IMR-90 (cell line): ENCODE measurements around the gene MARCOL. TPM values are rescaled to one million over a fixed set of nuclear protein-coding genes. Genes with fewer than 3 reads are reported as not detected.

Source experiments
- ATAC-seq: fragments of 200-7000 bp; cut with Tn5 transposase; 2 replicates; pipeline ENCODE4 v1.9.1; 2020; ENCODE audit warnings: low read depth, mild to moderate bottlenecking, moderate library complexity
- BruUV-seq: library from RNA; stranded (reverse); fragments of 400-500 nt; replicated peaks from 2 replicates; lab custom pipeline; 2021; lab: Mats Ljungman, UMichigan
- CTCF ChIA-PET: fragments of 300-600 bp; formaldehyde crosslinking; extraction: SDS; loops from one replicate; lab custom pipeline; 2021; ENCODE audit warnings: antibody characterized with exemption; lab: Yijun Ruan, JAX
- POLR2A ChIA-PET: fragments of 300-600 bp; sonication (Branson Sonifier 250); formaldehyde crosslinking; loops from one replicate; lab custom pipeline; 2022; ENCODE audit warnings: antibody characterized with exemption; ENCODE audit not compliant: unreplicated experiment; lab: Charles Lee
- DNase-seq: peaks from one replicate; pipeline ENCODE4 v3.0.0; 2013
- H2AFZ ChIP-seq: replicated peaks from 2 replicates; pipeline ENCODE3; 2013; ENCODE audit warnings: low read length, mild to moderate bottlenecking; ENCODE audit not compliant: poor library complexity
- H2AK5ac ChIP-seq: 2 replicates; pipeline ENCODE4 v1.6.1; 2013; ENCODE audit warnings: low read depth, low read length, inconsistent platforms
- H2AK9ac ChIP-seq: replicated peaks from 2 replicates; pipeline ENCODE3; 2013; ENCODE audit warnings: mild to moderate bottlenecking, low read depth, low read length, moderate library complexity; ENCODE audit not compliant: poor library complexity
- H2BK120ac ChIP-seq: 2 replicates; pipeline ENCODE4 v1.6.1; 2013; ENCODE audit warnings: low read depth, low read length, inconsistent platforms
- H2BK15ac ChIP-seq: 3 replicates; pipeline ENCODE4 v1.6.1; 2013; ENCODE audit warnings: low read depth, low read length, inconsistent platforms
- H2BK20ac ChIP-seq: 2 replicates; pipeline ENCODE4 v1.6.1; 2013; ENCODE audit warnings: low read depth, mild to moderate bottlenecking, inconsistent platforms, low read length, moderate library complexity
- H2BK5ac ChIP-seq: 2 replicates; pipeline ENCODE4 v1.6.1; 2013; ENCODE audit warnings: mild to moderate bottlenecking, low read depth, low read length, inconsistent platforms; ENCODE audit not compliant: poor library complexity, severe bottlenecking
- H3K14ac ChIP-seq: replicated peaks from 2 replicates; pipeline ENCODE4 v1.6.1; 2013; ENCODE audit warnings: low read depth, low read length, inconsistent platforms
- H3K18ac ChIP-seq: 2 replicates; pipeline ENCODE4 v1.6.1; 2013; ENCODE audit warnings: low read depth, low read length, control low read depth
- H3K23ac ChIP-seq: 2 replicates; pipeline ENCODE4 v1.6.1; 2013; ENCODE audit warnings: low read depth, low read length, inconsistent platforms
- H3K27ac ChIP-seq: 2 replicates; pipeline ENCODE4 v1.5.1; 2013; ENCODE audit warnings: mild to moderate bottlenecking, control low read depth, low read length; ENCODE audit not compliant: insufficient read depth
- H3K27me3 ChIP-seq: 2 replicates; pipeline ENCODE4 v1.6.1; 2013; ENCODE audit warnings: low read length; ENCODE audit not compliant: control insufficient read depth, insufficient read depth
- H3K36me3 ChIP-seq: 2 replicates; pipeline ENCODE4 v1.6.1; 2013; ENCODE audit warnings: low read length, mixed read lengths; ENCODE audit not compliant: control insufficient read depth, insufficient read depth
- H3K4ac ChIP-seq: 2 replicates; pipeline ENCODE4 v1.6.1; 2013; ENCODE audit warnings: low read depth, low read length, inconsistent platforms
- H3K4me1 ChIP-seq: 2 replicates; pipeline ENCODE4 v1.6.1; 2013; ENCODE audit warnings: low read length, mixed read lengths; ENCODE audit not compliant: control insufficient read depth, insufficient read depth
- H3K4me2 ChIP-seq: 2 replicates; pipeline ENCODE4 v1.6.1; 2013; ENCODE audit warnings: low read depth, mild to moderate bottlenecking, control low read depth, low read length, moderate library complexity
- H3K4me3 ChIP-seq: 2 replicates; pipeline ENCODE4 v1.5.1; 2013; ENCODE audit warnings: low read depth, mild to moderate bottlenecking, control low read depth, low read length, moderate library complexity; ENCODE audit not compliant: insufficient read depth
- H3K56ac ChIP-seq: 2 replicates; pipeline ENCODE4 v1.6.1; 2013; ENCODE audit warnings: low read length, inconsistent platforms; ENCODE audit not compliant: insufficient read depth; ENCODE audit errors: extremely low read depth
- H3K79me1 ChIP-seq, 2 experiments: 2 replicates each; pipeline ENCODE4 v1.6.1; 2013; ENCODE audit warnings: low read length in 2 of 2, inconsistent platforms in 1 of 2, low read depth in 1 of 2
- H3K9ac ChIP-seq: 2 replicates; pipeline ENCODE4 v1.6.1; 2013; ENCODE audit warnings: low read depth, low read length, control low read depth
- H3K9me1 ChIP-seq: 2 replicates; pipeline ENCODE4 v1.6.1; 2013; ENCODE audit warnings: low read length, inconsistent platforms; ENCODE audit not compliant: insufficient read depth
- H3K9me3 ChIP-seq: 2 replicates; pipeline ENCODE4 v1.6.1; 2013; ENCODE audit warnings: low read length; ENCODE audit not compliant: control insufficient read depth, insufficient read depth
- H4K20me1 ChIP-seq: 2 replicates; pipeline ENCODE4 v1.6.1; 2013; ENCODE audit warnings: low read length, inconsistent platforms; ENCODE audit not compliant: insufficient read depth
- H4K5ac ChIP-seq: 2 replicates; pipeline ENCODE4 v1.6.1; 2013; ENCODE audit warnings: mild to moderate bottlenecking, low read depth, low read length, control low read depth
- H4K8ac ChIP-seq, 2 experiments: 2 replicates each; pipeline ENCODE4 v1.6.1; 2013; ENCODE audit warnings: low read depth in 2 of 2, low read length in 2 of 2, control low read depth in 1 of 2, inconsistent platforms in 1 of 2
- H4K91ac ChIP-seq: 2 replicates; pipeline ENCODE4 v1.6.1; 2013; ENCODE audit warnings: low read depth, low read length, inconsistent platforms; ENCODE audit not compliant: insufficient read depth
- BHLHE40 ChIP-seq: fragments of 150-350 bp; IDR thresholded peaks from 2 replicates; pipeline ENCODE4 v1.6.1; 2016; ENCODE audit warnings: mild to moderate bottlenecking, low read depth, low read length
- CEBPB ChIP-seq: IDR thresholded peaks from 2 replicates; pipeline ENCODE4 v1.6.1; 2012; ENCODE audit warnings: low read depth, low read length, improper control_type of control experiment
- CHD1 ChIP-seq: IDR thresholded peaks from 2 replicates; pipeline ENCODE4 v1.6.1; 2012; ENCODE audit warnings: low read depth, low read length, improper control_type of control experiment
- CTCF ChIP-seq: conservative IDR thresholded peaks from 2 replicates; pipeline ENCODE4 v1.5.1; 2012; ENCODE audit warnings: mild to moderate bottlenecking, low read depth, low read length, improper control_type of control experiment
- ELK1 ChIP-seq: fragments of 150-350 bp; IDR thresholded peaks from 2 replicates; pipeline ENCODE4 v1.6.1; 2016; ENCODE audit warnings: low read depth, mild to moderate bottlenecking, low read length, moderate library complexity, borderline replicate concordance
- FOS ChIP-seq: fragments of 150-350 bp; IDR thresholded peaks from 2 replicates; pipeline ENCODE4 v1.6.1; 2016; ENCODE audit warnings: low read depth, low read length
- MAFK ChIP-seq: IDR thresholded peaks from 2 replicates; pipeline ENCODE4 v1.6.1; 2012; ENCODE audit warnings: low read depth, low read length, improper control_type of control experiment
- MAZ ChIP-seq: IDR thresholded peaks from 2 replicates; pipeline ENCODE4 v1.6.1; 2012; ENCODE audit warnings: low read depth, mild to moderate bottlenecking, low read length, improper control_type of control experiment, moderate library complexity, borderline replicate concordance
- MXI1 ChIP-seq: IDR thresholded peaks from 2 replicates; pipeline ENCODE4 v1.6.1; 2012; ENCODE audit warnings: low read depth, mild to moderate bottlenecking, low read length, moderate library complexity, borderline replicate concordance
- NFE2L2 ChIP-seq: fragments of 150-350 bp; IDR thresholded peaks from 2 replicates; pipeline ENCODE4 v1.6.1; 2016; ENCODE audit warnings: low read depth, mild to moderate bottlenecking, low read length
- POLR2A ChIP-seq: IDR thresholded peaks from 2 replicates; pipeline ENCODE4 v1.6.1; 2012; ENCODE audit warnings: mild to moderate bottlenecking, low read depth, low read length
- RAD21 ChIP-seq: IDR thresholded peaks from 2 replicates; pipeline ENCODE4 v1.6.1; 2012; ENCODE audit warnings: low read length, improper control_type of control experiment
- RCOR1 ChIP-seq: IDR thresholded peaks from 2 replicates; pipeline ENCODE4 v1.6.1; 2012; ENCODE audit warnings: mild to moderate bottlenecking, low read length, improper control_type of control experiment; ENCODE audit not compliant: insufficient replicate concordance
- RFX5 ChIP-seq: IDR thresholded peaks from 2 replicates; pipeline ENCODE4 v1.8.0; 2012; ENCODE audit warnings: low read depth, mild to moderate bottlenecking, low read length, moderate library complexity
- SMC3 ChIP-seq: fragments of 150-350 bp; IDR thresholded peaks from 2 replicates; pipeline ENCODE4 v1.6.1; 2016; ENCODE audit warnings: low read depth, mild to moderate bottlenecking, antibody characterized with exemption, low read length, moderate library complexity
- USF2 ChIP-seq: fragments of 150-350 bp; IDR thresholded peaks from 2 replicates; pipeline ENCODE4 v1.6.1; 2017; ENCODE audit warnings: mild to moderate bottlenecking, antibody characterized with exemption, low read length, low read depth
- WGBS, 2 experiments: methylation state at CpG; one replicate each; pipeline versions ENCODE4 v1.1.5 to v1.1.7; 2013; ENCODE audit warnings: missing lambda C conversion rate in 2 of 2; ENCODE audit not compliant: insufficient read length in 1 of 2; ENCODE audit errors: extremely low coverage in 2 of 2; 5-methylcytosine and 5-hydroxymethylcytosine counted together
- dilution Hi-C: fragments of 300-500 bp; cut with HindIII; formaldehyde crosslinking; loops from one replicate; pipeline ENCODE4 v1.14.3; 2018; ENCODE audit warnings: low sequenced_read_pairs; ENCODE audit not compliant: unreplicated experiment
- in situ Hi-C: fragments of 300-500 bp; cut with MboI; formaldehyde crosslinking; loops from 3 replicates; pipeline ENCODE4 v1.14.3; 2019; ENCODE audit warnings: low sequenced_read_pairs, inconsistent platforms, mixed read lengths
- intact Hi-C: fragments of 100-400 bp; cut with micrococcal nuclease; formaldehyde crosslinking; loops from 2 replicates; pipeline ENCODE4 v1.10.0; 2022
- polyA plus RNA-seq, 3 experiments: library from polyadenylated mRNA; depleted of rRNA; stranded (reverse); fragments of >200 nt; gene quantifications; 2 replicates each; pipeline ENCODE4 v1.2.3, GENCODE V29; 2012; ENCODE audit warnings: low replicate concordance in 1 of 3
- total RNA-seq: library from RNA; depleted of rRNA; stranded (reverse); fragments of >200 nt; gene quantifications from 2 replicates; pipeline ENCODE4 v1.2.3, GENCODE V29; 2012

MARCOL gene
- total and polyA plus RNA-seq, 2 of the 4 experiments (the other 2 are of a cell fraction): not detected

- no peak overlapping the region for H4K8ac ChIP-seq
- H2AK9ac ChIP-seq: no peak overlapping the region
- H3K36me3 ChIP-seq: no peaks in the 10 kb centered on the region
- BruUV-seq: no TSS peak
- H2BK120ac ChIP-seq: no peak overlapping the region
- no peaks in the 10 kb centered on the region for H4K20me1 ChIP-seq
- no CpG with 5 or more reads among the region's 2 CpGs for WGBS, 2 experiments
- no peak overlapping the region for H3K23ac ChIP-seq
- H3K27me3 ChIP-seq: no peaks in the 10 kb centered on the region
- H2BK15ac ChIP-seq: no peak overlapping the region
- no peak overlapping the region for H2AK5ac ChIP-seq
- dilution Hi-C loops: no loop called here
- H3K4me2 ChIP-seq: no peak overlapping the region
- H2BK20ac ChIP-seq: no peak overlapping the region
- ATAC-seq: no peak
- in situ Hi-C loops: no loop called here
- H2AFZ ChIP-seq: no peak overlapping the region
- H3K9me1 ChIP-seq: no peaks in the 10 kb centered on the region
- no peak overlapping the region for H4K5ac ChIP-seq
- H3K4me3 ChIP-seq: no peak overlapping the region
- no peaks in the 10 kb centered on the region for H3K79me1 ChIP-seq
- intact Hi-C loops: no loop called here
- no peaks in the 10 kb centered on the region for H3K4me1 ChIP-seq
- H3K18ac ChIP-seq: no peak overlapping the region
- H3K9me3 ChIP-seq: no peaks in the 10 kb centered on the region
- no peak overlapping the region for H3K4ac ChIP-seq
- DNase-seq: no peak
- no peak overlapping the region for H3K27ac ChIP-seq
- TF ChIP-seq MAZ (no peak), NFE2L2 (no peak), CEBPB (no peak), POLR2A (no peak), RFX5 (no peak), CTCF (no peak), ELK1 (no peak), BHLHE40 (no peak), CHD1 (no peak), RAD21 (no peak), MAFK (no peak), FOS (no peak), USF2 (no peak), RCOR1 (no peak), MXI1 (no peak), SMC3 (no peak)
- H4K91ac ChIP-seq: no peak overlapping the region
- no peak overlapping the region for H3K14ac ChIP-seq
- no peak overlapping the region for H3K56ac ChIP-seq
- no peak overlapping the region for H2BK5ac ChIP-seq
- CTCF ChIA-PET: no interaction called here
- H3K9ac ChIP-seq: no peak overlapping the region
- POLR2A ChIA-PET: no interaction called here
These were observed 37.2 kb upstream of the MARCOL start for GRCh38 chr5:148201151-148201550.
